HepG2 (cell line): ENCODE results near the gene BCAN. TPM values are rescaled to one million over a fixed set of nuclear protein-coding genes. Genes with fewer than 3 reads are reported as not detected.

ENCODE experiments used
- ATAC-seq: fragments of 200-7000 bp; cut with Tn5 transposase; 3 replicates; pipeline ENCODE4 v1.9.1; 2020; ENCODE audit warnings: mild to moderate bottlenecking, moderate library complexity
- BruUV-seq: library from RNA; stranded (reverse); fragments of 400-500 nt; replicated peaks from 2 replicates; lab custom pipeline; 2021; lab: Mats Ljungman, UMichigan
- CTCF ChIA-PET: fragments of 300-600 bp; formaldehyde crosslinking; extraction: SDS; loops from one replicate; lab custom pipeline; 2021; ENCODE audit warnings: low total read pairs, inconsistent platforms, low intra/inter-chr PET ratio; lab: Yijun Ruan, JAX
- POLR2A ChIA-PET: fragments of 350-600 bp; sonication (Branson Sonifier 250); formaldehyde crosslinking; loops from one replicate; lab custom pipeline; 2020; ENCODE audit warnings: antibody characterized with exemption, inconsistent platforms; lab: Yijun Ruan, JAX
- DNase-seq: peaks from one replicate; pipeline ENCODE4 v3.0.0-alpha.2; 2015; ENCODE audit warnings: low spot score
- FAIRE-seq: peaks from 3 replicates; lab custom pipeline; 2011; peaks lifted over from hg19 to GRCh38; lab: Jason Lieb, UNC
- H2AFZ ChIP-seq: one replicate; pipeline ENCODE4 v1.6.1; 2011; ENCODE audit warnings: low read length, inconsistent platforms
- H3K27ac ChIP-seq: fragments of 300-600 bp; 3 replicates; pipeline ENCODE4 v1.8.0; 2011; ENCODE audit warnings: mixed run types, mild to moderate bottlenecking, mixed read lengths, low read length, inconsistent platforms; ENCODE audit not compliant: insufficient read depth; ENCODE audit errors: extremely low read length
- H3K27me3 ChIP-seq, 2 experiments: fragments of 200-600 bp in 1 of 2; 2 replicates in 1 of 2; 3 replicates in 1 of 2; pipeline versions ENCODE4 v1.6.0 to v1.8.0; 2011; ENCODE audit warnings: low read length in 2 of 2, mild to moderate bottlenecking in 2 of 2, moderate library complexity in 2 of 2, inconsistent platforms in 1 of 2; ENCODE audit not compliant: insufficient read depth in 2 of 2, control insufficient read depth in 1 of 2
- H3K36me3 ChIP-seq, 2 experiments: fragments of 200-600 bp in 1 of 2; replicated peaks in 1 of 2; 2 replicates in 1 of 2; 3 replicates in 1 of 2; pipeline versions ENCODE4 v1.5.1 to v1.8.0; 2011; ENCODE audit warnings: low read length in 2 of 2, inconsistent platforms in 1 of 2; ENCODE audit not compliant: insufficient read depth in 2 of 2, control insufficient read depth in 1 of 2
- H3K4me1 ChIP-seq: 2 replicates; pipeline ENCODE4 v1.5.1; 2012; ENCODE audit warnings: low read length, inconsistent platforms; ENCODE audit not compliant: insufficient read depth
- H3K4me2 ChIP-seq: 2 replicates; pipeline ENCODE4 v1.6.0; 2011; ENCODE audit warnings: low read depth, low read length, inconsistent platforms
- H3K4me3 ChIP-seq, 3 experiments: fragments of 200-600 bp in 1 of 3; sonication (generic), shearing (Covaris generic) in 1 of 3; replicated peaks in 1 of 3; 2 replicates each; pipeline ENCODE4 v1.5.1; 2011 to 2016; ENCODE audit warnings: low read length in 3 of 3, inconsistent platforms in 2 of 3, low read depth in 2 of 3, mild to moderate bottlenecking in 2 of 3, control low read depth in 1 of 3, mixed read lengths in 1 of 3; ENCODE audit not compliant: insufficient read depth in 1 of 3
- H3K79me2 ChIP-seq: one replicate; pipeline ENCODE4 v1.6.1; 2011; ENCODE audit warnings: low read length, inconsistent platforms; ENCODE audit not compliant: insufficient read depth
- H3K9ac ChIP-seq: 2 replicates; pipeline ENCODE4 v1.6.0; 2011; ENCODE audit warnings: mild to moderate bottlenecking, low read depth, low read length, inconsistent platforms; ENCODE audit not compliant: insufficient read depth
- H3K9me3 ChIP-seq: 2 replicates; pipeline ENCODE4 v1.5.1; 2012; ENCODE audit warnings: mild to moderate bottlenecking, low read length
- H4K20me1 ChIP-seq: 2 replicates; pipeline ENCODE4 v1.6.0; 2011; ENCODE audit warnings: inconsistent platforms, mild to moderate bottlenecking, low read length, moderate library complexity; ENCODE audit not compliant: insufficient read depth
- KIAA2018 ChIP-seq: sonication (generic); formaldehyde crosslinking; IDR thresholded peaks from 2 replicates; pipeline ENCODE4 v1.5.0; 2020; ENCODE audit warnings: mild to moderate bottlenecking, missing genetic modification reagents, borderline replicate concordance
- NFIB ChIP-seq: sonication (generic); formaldehyde crosslinking; IDR thresholded peaks from 2 replicates; pipeline ENCODE4 v1.9.0; 2021; ENCODE audit warnings: missing genetic modification reagents, mild to moderate bottlenecking, borderline replicate concordance
- RBFOX2 ChIP-seq: fragments of 200-400 bp; formaldehyde crosslinking; IDR thresholded peaks from 2 replicates; pipeline ENCODE4 v1.6.1; 2017; ENCODE audit warnings: low read depth, mild to moderate bottlenecking, low read length
- REL ChIP-seq: sonication (generic); formaldehyde crosslinking; conservative IDR thresholded peaks from 2 replicates; pipeline ENCODE4 v1.8.0; 2022; ENCODE audit warnings: mild to moderate bottlenecking, missing genetic modification reagents, moderate library complexity
- SP1 ChIP-seq, 2 experiments: fragments of 450-650 bp in 1 of 2; sonication (generic) in 1 of 2; formaldehyde crosslinking in 1 of 2; IDR thresholded peaks; 2 replicates each; pipeline versions ENCODE4 v1.4.0 to v1.6.1; 2016 to 2020; ENCODE audit warnings: missing genetic modification reagents in 1 of 2
- TAF15 ChIP-seq: fragments of 200-400 bp; formaldehyde crosslinking; IDR thresholded peaks from one replicate; pipeline ENCODE4 v1.6.1; 2018; ENCODE audit warnings: mild to moderate bottlenecking, low read depth, low read length; ENCODE audit not compliant: poor library complexity, severe bottlenecking
- ZFP36L1 ChIP-seq: sonication (generic); formaldehyde crosslinking; IDR thresholded peaks from 2 replicates; pipeline ENCODE4 v1.8.0; 2022; ENCODE audit warnings: mild to moderate bottlenecking, missing genetic modification reagents, moderate library complexity
- ZNF256 ChIP-seq: sonication (generic); formaldehyde crosslinking; conservative IDR thresholded peaks from 2 replicates; pipeline ENCODE4 v1.4.0; 2020; ENCODE audit warnings: missing genetic modification reagents
- ZNF616 ChIP-seq: sonication (generic); formaldehyde crosslinking; IDR thresholded peaks from 2 replicates; pipeline ENCODE4 v1.5.0; 2020; ENCODE audit warnings: low read depth, mild to moderate bottlenecking, missing genetic modification reagents
- WGBS: methylation state at CpG from one replicate; pipeline ENCODE4 v1.1.6; 2017; ENCODE audit warnings: low lambda C conversion rate; 5-methylcytosine and 5-hydroxymethylcytosine counted together
- in situ Hi-C: cut with HindIII; loops from 2 replicates; pipeline ENCODE4 v1.10.0; 2017; ENCODE audit warnings: low pct_unique_long_range_greater_than_20kb; ENCODE audit not compliant: extremely low pct_ligation_motif_present
- intact Hi-C: fragments of 100-400 bp; cut with micrococcal nuclease; formaldehyde crosslinking; loops from one replicate; pipeline ENCODE4 v1.10.0; 2022; ENCODE audit not compliant: unreplicated experiment
- polyA plus RNA-seq, 8 experiments: library from polyadenylated mRNA; depleted of rRNA in 3 of 8; stranded (reverse) in 7 of 8; unstranded in 1 of 8; fragments of >200 nt; fragmentation: Illumina TruSeq in 4 of 8; extraction: Trizol in 4 of 8; gene quantifications; 2 replicates each; pipeline versions ENCODE4 v1.2.1 to v1.2.3, GENCODE V29; 2011 to 2016; ENCODE audit warnings: low read depth in 4 of 8, missing spikeins in 1 of 8, mixed read lengths in 1 of 8; ENCODE audit not compliant: insufficient read depth in 1 of 8
- total RNA-seq, 5 experiments: library from RNA; depleted of rRNA; stranded (reverse); fragments of >200 nt; fragmentation: Illumina TruSeq; extraction: Trizol; gene quantifications; 2 replicates each; pipeline ENCODE4 v1.2.3, GENCODE V29; 2016; ENCODE audit warnings: low read depth in 1 of 5

The BCAN gene
- total and polyA plus RNA-seq, 2 of the 13 experiments (the other 11 are each of a cell fraction or from before 2014, with no cell fraction given): not detected

- H3K27ac ChIP-seq: no peak overlapping the region
- WGBS: 37% methylated on average over 8 of the region's 8 CpGs
- no peak overlapping the region for H3K4me3 ChIP-seq
- H3K4me2 ChIP-seq: no peak overlapping the region
- H3K36me3 ChIP-seq: no peaks in the 10 kb centered on the region
- no TSS peak for BruUV-seq
- DNase-seq: no peak
- FAIRE-seq: no peak
- no peaks in the 10 kb centered on the region for H4K20me1 ChIP-seq
- no peak for ATAC-seq
- peaks cover 14% of the 10 kb centered on the region for H3K4me1 ChIP-seq
- in situ Hi-C loops (no loop called here), intact Hi-C loops (no loop called here)
- no peaks in the 10 kb centered on the region for H3K9me3 ChIP-seq
- POLR2A ChIA-PET: no interaction called here
- no peak overlapping the region for H3K9ac ChIP-seq
- no peaks in the 10 kb centered on the region for H3K79me2 ChIP-seq
- H3K27me3 ChIP-seq: peaks cover 3 to 44% of the 10 kb centered on the region in 2 experiments
- TF ChIP-seq TAF15 (no peak), RBFOX2 (no peak), KIAA2018 (CRISPR knock-in tag) (no peak), REL (no peak), ZFP36L1 (CRISPR knock-in tag) (no peak), NFIB (no peak), ZNF616 (CRISPR knock-in tag) (no peak), ZNF256 (CRISPR knock-in tag) (no peak), SP1 (IDR thresholded peaks at IDR 0.05) (no peak), SP1 (CRISPR knock-in tag; IDR thresholded peaks at IDR 0.05) (no peak)
- CTCF ChIA-PET: no interaction called here
- H2AFZ ChIP-seq: no peak overlapping the region
Observed at GRCh38 chr1:156629823-156630449, 12.0 kb upstream of the BCAN start.
